ENCODE measurements around the gene DHX40.

DNA sequence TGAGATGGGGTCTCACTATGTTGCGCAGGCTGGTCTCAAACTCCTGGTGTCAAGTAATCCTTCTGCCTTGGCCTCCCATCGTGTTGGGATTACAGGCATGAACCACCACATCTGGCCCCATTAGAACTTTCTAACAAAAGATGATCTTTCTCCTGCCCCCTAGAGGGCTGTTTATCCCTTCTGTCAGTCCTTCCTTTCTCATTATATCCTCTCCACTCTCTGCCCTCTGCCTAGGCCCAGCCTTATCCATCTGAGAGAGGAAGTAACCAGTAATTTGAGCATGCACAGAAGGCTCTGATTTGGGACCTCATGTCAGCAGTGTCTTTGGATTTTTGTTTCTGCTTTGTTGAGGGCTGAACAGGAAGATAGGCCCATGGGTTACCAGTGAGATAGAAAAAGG lies 4.4 kb upstream of the DHX40 start:
- TF ChIP-seq, protein P1, sequence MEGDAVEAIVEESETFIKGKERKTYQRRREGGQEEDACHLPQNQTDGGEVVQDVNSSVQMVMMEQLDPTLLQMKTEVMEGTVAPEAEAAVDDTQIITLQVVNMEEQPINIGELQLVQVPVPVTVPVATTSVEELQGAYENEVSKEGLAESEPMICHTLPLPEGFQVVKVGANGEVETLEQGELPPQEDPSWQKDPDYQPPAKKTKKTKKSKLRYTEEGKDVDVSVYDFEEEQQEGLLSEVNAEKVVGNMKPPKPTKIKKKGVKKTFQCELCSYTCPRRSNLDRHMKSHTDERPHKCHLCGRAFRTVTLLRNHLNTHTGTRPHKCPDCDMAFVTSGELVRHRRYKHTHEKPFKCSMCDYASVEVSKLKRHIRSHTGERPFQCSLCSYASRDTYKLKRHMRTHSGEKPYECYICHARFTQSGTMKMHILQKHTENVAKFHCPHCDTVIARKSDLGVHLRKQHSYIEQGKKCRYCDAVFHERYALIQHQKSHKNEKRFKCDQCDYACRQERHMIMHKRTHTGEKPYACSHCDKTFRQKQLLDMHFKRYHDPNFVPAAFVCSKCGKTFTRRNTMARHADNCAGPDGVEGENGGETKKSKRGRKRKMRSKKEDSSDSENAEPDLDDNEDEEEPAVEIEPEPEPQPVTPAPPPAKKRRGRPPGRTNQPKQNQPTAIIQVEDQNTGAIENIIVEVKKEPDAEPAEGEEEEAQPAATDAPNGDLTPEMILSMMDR (IDR thresholded peaks at IDR 0.05), result peak in 1 of 3 experiments; percentile 10
- TF ChIP-seq POLR2A (IDR thresholded peaks at IDR 0.05; ENCODE audit: low read depth), result no peak
- no peak for TF ChIP-seq EP300 (IDR thresholded peaks at IDR 0.05)
- TF ChIP-seq POLR2AphosphoS5 (IDR thresholded peaks at IDR 0.05), result no peak
